HG03066 (cell line): ENCODE measurements around the gene CCNJ.

Experiments used
- ATAC-seq: cut with Tn5 transposase; IDR thresholded peaks from one replicate; pipeline ENCODE4 v1.9.1; 2021; ENCODE audit warnings: low read depth; ENCODE audit not compliant: unreplicated experiment

Gene CCNJ

GRCh38 chr10:96053985-96054384 is 10.6 kb downstream of the CCNJ start:
- no peak for ATAC-seq

GRCh38 chr10:96056787-96057186 is 13.4 kb downstream of the CCNJ start:
- ATAC-seq = no peak

DNA sequence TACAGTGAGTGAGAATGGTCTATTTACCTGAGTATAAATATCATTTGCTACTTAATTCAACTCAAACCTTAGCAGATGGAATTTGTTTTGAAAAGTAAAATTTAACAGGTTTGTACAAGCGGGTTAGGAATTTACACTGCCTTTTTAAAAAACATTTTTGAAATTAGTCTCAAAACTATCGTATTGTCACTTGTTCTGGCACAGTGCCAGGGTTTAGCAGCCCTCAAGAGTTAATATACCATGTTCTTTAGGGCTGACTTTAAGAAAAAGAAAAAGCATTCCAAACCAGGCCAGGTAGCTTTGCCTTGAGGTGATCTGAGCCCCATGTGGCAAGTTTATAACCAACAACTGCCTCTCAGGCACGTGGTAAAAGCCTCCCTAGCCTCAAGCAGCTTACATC is 17.8 kb downstream of the CCNJ start:
- no peak for ATAC-seq

DNA sequence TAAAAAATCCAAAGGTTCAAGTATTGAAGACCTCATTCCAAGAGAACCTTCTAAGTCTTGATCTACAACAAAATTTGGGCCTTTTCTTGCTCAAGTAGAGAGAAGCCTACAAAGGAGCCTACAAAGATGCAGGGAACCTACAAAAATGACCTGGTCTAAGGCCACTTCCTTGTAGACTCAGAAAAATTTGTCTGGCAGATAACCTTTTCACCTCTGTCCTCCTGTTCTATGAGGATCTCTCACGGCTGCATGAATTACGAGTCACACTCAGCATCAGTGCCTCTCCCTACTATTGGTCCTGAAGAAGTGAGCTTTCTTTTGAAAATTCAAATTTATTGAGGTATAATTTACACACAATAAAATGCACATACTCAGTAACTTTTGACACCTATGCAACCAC is 29.3 kb downstream of the CCNJ start:
- ATAC-seq = no peak

DNA sequence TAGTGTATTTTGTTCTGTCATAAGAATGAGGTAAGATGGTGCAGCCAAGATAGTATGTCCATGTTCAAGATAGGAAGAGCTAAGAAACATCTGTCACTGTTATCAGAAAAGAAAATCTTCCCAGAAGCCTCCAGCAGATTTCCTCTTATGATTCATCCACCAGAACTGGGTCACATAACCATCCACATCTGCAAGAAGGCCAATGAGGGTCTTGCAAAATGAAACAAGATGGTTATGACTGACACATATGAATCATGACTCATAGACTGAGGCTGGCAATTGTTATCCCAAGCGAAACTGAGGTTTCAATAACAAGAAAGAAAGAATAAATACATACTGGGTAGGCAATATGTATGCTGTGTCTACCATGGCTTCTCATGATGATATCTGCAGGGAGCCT is 30.3 kb downstream of the CCNJ start:
- no peak for ATAC-seq

- ATAC-seq = no peak
Observed at GRCh38 chr10:96074776-96075175, 31.4 kb downstream of the CCNJ start.

GRCh38 chr10:96075977-96076376 is 32.6 kb downstream of the CCNJ start:
- ATAC-seq = no peak

- ATAC-seq = no peak
Observed at GRCh38 chr10:96077156-96077555, 33.8 kb downstream of the CCNJ start.

GRCh38 chr10:96082153-96082552 is 38.8 kb downstream of the CCNJ start:
- ATAC-seq = no peak

DNA sequence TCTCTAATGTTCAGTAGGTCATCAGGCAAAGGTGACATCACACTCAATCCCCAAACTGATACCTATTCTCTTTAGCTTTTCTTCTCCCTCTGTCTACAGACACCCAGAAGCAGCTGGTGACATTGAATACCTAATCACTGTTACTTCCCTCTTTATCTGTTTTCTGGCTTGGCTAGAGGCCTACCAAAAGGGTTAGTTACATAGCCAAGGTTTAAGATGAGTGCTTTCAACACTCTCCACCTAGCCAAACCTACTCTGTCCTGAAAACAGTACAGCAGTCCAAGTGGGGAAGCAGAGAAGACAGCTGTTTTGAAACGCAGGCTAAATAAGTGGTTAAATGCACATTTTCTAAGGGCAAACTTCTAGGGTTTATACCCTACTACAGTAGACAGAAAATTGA is 39.4 kb downstream of the CCNJ start:
- ATAC-seq = no peak

- no peak for ATAC-seq
Observed at GRCh38 chr10:96089116-96089515, 45.7 kb downstream of the CCNJ start.

GRCh38 chr10:96089670-96090462 is 46.5 kb downstream of the CCNJ start:
- peak; percentile 88 for ATAC-seq

DNA sequence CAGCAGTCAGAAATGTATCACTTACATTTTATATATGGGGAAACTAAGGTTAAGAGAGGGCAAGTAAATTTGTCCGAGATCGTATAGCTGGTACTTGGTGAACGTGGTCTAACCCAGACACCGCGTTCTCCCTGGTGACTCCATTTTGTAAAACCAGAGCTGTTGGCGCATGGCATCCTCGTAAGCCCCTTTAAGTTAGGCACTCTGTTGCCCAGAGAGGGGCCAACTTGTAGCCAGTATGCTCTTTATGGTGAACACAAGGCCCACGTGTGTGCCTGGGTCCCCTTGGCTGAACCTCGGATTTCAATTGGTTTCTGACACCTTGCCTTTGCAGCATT is 47.0 kb downstream of the CCNJ start:
- no peak for ATAC-seq

- ATAC-seq = no peak
Observed at GRCh38 chr10:96092999-96093767, 49.8 kb downstream of the CCNJ start.

GRCh38 chr10:96093948-96094347 is 50.6 kb downstream of the CCNJ start:
- no peak for ATAC-seq

- ATAC-seq = no peak
Observed at GRCh38 chr10:96096958-96097357, 53.6 kb downstream of the CCNJ start.

- no peak for ATAC-seq
Observed at GRCh38 chr10:96097865-96098264, 54.5 kb downstream of the CCNJ start.

DNA sequence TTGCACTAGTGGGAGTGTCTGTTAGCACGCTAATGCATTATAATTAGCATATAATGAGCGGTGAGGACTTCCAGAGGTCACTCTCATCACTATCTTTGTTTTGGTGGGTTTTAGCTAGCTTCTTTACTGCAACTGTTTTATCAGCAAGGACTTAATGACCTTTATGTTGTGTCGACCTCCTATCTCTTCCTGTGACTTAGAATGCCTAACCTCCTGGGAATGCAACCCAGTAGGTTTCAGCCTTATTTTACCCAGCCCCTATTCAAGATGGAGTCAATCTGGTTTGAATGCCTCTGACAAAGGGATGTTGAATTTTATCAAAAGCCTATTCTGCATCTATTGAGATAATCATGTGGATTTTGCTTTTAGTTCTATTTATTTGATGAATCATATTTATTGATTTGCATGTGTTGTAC is 64.2 kb downstream of the CCNJ start:
- ATAC-seq = no peak
